K562 (cell line): Measurements from ENCODE around the gene KCNAB2. TPM values are rescaled to one million over a fixed set of nuclear protein-coding genes. Genes with fewer than 3 reads are reported as not detected.

ENCODE experiments used
- ATAC-seq: fragments of 200-7000 bp; cut with Tn5 transposase; 3 replicates; pipeline ENCODE4 v1.9.1; 2020; ENCODE audit warnings: moderate library complexity
- BruUV-seq: library from RNA; stranded (reverse); fragments of 400-500 nt; replicated peaks from 2 replicates; lab custom pipeline; 2021; lab: Mats Ljungman, UMichigan
- CTCF ChIA-PET: fragments of 300-600 bp; formaldehyde crosslinking; extraction: SDS; loops from one replicate; lab custom pipeline; 2021; ENCODE audit warnings: low intra/inter-chr PET ratio; lab: Yijun Ruan, JAX
- POLR2A ChIA-PET: fragments of 300-600, 350-650 bp; sonication (Branson Sonifier 250); formaldehyde crosslinking; extraction: SDS; loops from one replicate; lab custom pipeline; 2021; ENCODE audit warnings: antibody characterized with exemption, inconsistent platforms; lab: Yijun Ruan, JAX
- DNase-seq, 4 experiments: peaks; one replicate each; pipeline versions ENCODE4 v3.0.0 to v3.0.0-alpha.2; 2011 to 2018; ENCODE audit warnings: low spot score in 3 of 4, mixed read lengths in 3 of 4; ENCODE audit errors: extremely low read depth in 1 of 4
- FAIRE-seq: peaks from 2 replicates; lab custom pipeline; 2011; peaks lifted over from hg19 to GRCh38; lab: Jason Lieb, UNC
- H2AFZ ChIP-seq: 2 replicates; pipeline ENCODE4 v1.6.0; 2011; ENCODE audit warnings: low read depth, low read length, control low read depth, inconsistent platforms
- H3K27ac ChIP-seq: fragments of 200-600 bp; 3 replicates; pipeline ENCODE4 v1.8.0; 2011; ENCODE audit warnings: low read depth, mild to moderate bottlenecking, control low read depth, inconsistent platforms, low read length, moderate library complexity, mixed read lengths; ENCODE audit errors: extremely low read depth
- H3K27me3 ChIP-seq, 2 experiments: fragments of 300-600 bp in 1 of 2; 2 replicates in 1 of 2; 3 replicates in 1 of 2; pipeline versions ENCODE4 v1.6.0 to v1.8.0; 2011; ENCODE audit warnings: inconsistent platforms in 2 of 2, low read length in 2 of 2, mild to moderate bottlenecking in 1 of 2, mixed read lengths in 1 of 2, moderate library complexity in 1 of 2; ENCODE audit not compliant: control insufficient read depth in 2 of 2, insufficient read depth in 2 of 2
- H3K36me3 ChIP-seq: fragments of 300-600 bp; 3 replicates; pipeline ENCODE4 v1.8.0; 2011; ENCODE audit warnings: mild to moderate bottlenecking, low read length, inconsistent platforms; ENCODE audit not compliant: control insufficient read depth, insufficient read depth
- H3K4me1 ChIP-seq, 2 experiments: fragments of 200-600 bp in 1 of 2; replicated peaks in 1 of 2; 2 replicates in 1 of 2; 3 replicates in 1 of 2; pipeline versions ENCODE4 v1.5.1 to v1.8.0; 2011; ENCODE audit warnings: inconsistent platforms in 2 of 2, low read length in 2 of 2, mild to moderate bottlenecking in 1 of 2, mixed read lengths in 1 of 2, moderate library complexity in 1 of 2; ENCODE audit not compliant: control insufficient read depth in 2 of 2, insufficient read depth in 2 of 2
- H3K4me2 ChIP-seq: 2 replicates; pipeline ENCODE4 v1.6.1; 2011; ENCODE audit warnings: low read length, control low read depth, inconsistent platforms, mixed read lengths; ENCODE audit not compliant: insufficient read depth
- H3K4me3 ChIP-seq: fragments of 200-600 bp; sonication (generic), shearing (Covaris generic); 2 replicates; pipeline ENCODE4 v1.5.1; 2016; ENCODE audit warnings: control low read depth, inconsistent platforms
- H3K79me2 ChIP-seq: fragments of 200-600 bp; 3 replicates; pipeline ENCODE4 v1.8.0; 2011; ENCODE audit warnings: low read length, inconsistent platforms; ENCODE audit not compliant: control insufficient read depth, insufficient read depth
- H3K9ac ChIP-seq, 2 experiments: 2 replicates each; pipeline versions ENCODE4 v1.6.0 to v1.6.1; 2011; ENCODE audit warnings: low read depth in 2 of 2, low read length in 2 of 2, control low read depth in 1 of 2, inconsistent platforms in 1 of 2, mild to moderate bottlenecking in 1 of 2, mixed read lengths in 1 of 2; ENCODE audit not compliant: insufficient read depth in 1 of 2
- H3K9me1 ChIP-seq: one replicate; pipeline ENCODE4 v1.6.0; 2011; ENCODE audit warnings: inconsistent platforms, mild to moderate bottlenecking, low read length, moderate library complexity; ENCODE audit not compliant: control insufficient read depth, insufficient read depth
- H3K9me3 ChIP-seq: replicated peaks from 2 replicates; pipeline ENCODE4 v1.5.1; 2011; ENCODE audit warnings: low read depth, low read length, inconsistent platforms; ENCODE audit not compliant: control insufficient read depth, insufficient read depth
- H4K20me1 ChIP-seq: replicated peaks from 2 replicates; pipeline ENCODE4 v1.6.1; 2011; ENCODE audit warnings: low read length, inconsistent platforms, mixed read lengths; ENCODE audit not compliant: control insufficient read depth, insufficient read depth
- KLF13 ChIP-seq: fragments of 450-650 bp; IDR thresholded peaks from 2 replicates; pipeline ENCODE4 v1.6.1; 2016; ENCODE audit warnings: missing genetic modification characterization, low read depth, mild to moderate bottlenecking, missing compliant biosample characterization, moderate library complexity, borderline replicate concordance
- MLLT1 ChIP-seq, 2 experiments: fragments of 450-650 bp; IDR thresholded peaks; 2 replicates each; pipeline ENCODE4 v1.6.1; 2016
- NBN ChIP-seq: fragments of 450-650 bp; IDR thresholded peaks from 2 replicates; pipeline ENCODE4 v1.6.1; 2016; ENCODE audit warnings: low read depth, mild to moderate bottlenecking
- NR2F6 ChIP-seq: fragments of 450-650 bp; formaldehyde crosslinking; IDR thresholded peaks from 2 replicates; pipeline ENCODE4 v1.4.0; 2020; ENCODE audit warnings: mild to moderate bottlenecking
- RCOR1 ChIP-seq, 2 experiments: IDR thresholded peaks; 2 replicates each; pipeline ENCODE4 v1.6.1; 2012; ENCODE audit warnings: low read depth in 2 of 2, low read length in 2 of 2, borderline replicate concordance in 1 of 2, improper control_type of control experiment in 1 of 2
- RHOXF2B ChIP-seq: fragments of 250-450 bp; sonication (Bioruptor Pico); conservative IDR thresholded peaks from 2 replicates; pipeline ENCODE4 v1.5.1; 2021
- SIN3A ChIP-seq, 2 experiments: fragments of 150-350 bp in 1 of 2; IDR thresholded peaks; 2 replicates each; pipeline ENCODE4 v1.6.1; 2011 to 2016; ENCODE audit warnings: borderline replicate concordance in 2 of 2, low read depth in 2 of 2, low read length in 2 of 2, mild to moderate bottlenecking in 2 of 2, moderate library complexity in 2 of 2; ENCODE audit not compliant: control insufficient read depth in 1 of 2
- TFE3 ChIP-seq: fragments of 450-650 bp; formaldehyde crosslinking; IDR thresholded peaks from 2 replicates; pipeline ENCODE4 v1.4.0; 2020; ENCODE audit warnings: mild to moderate bottlenecking, mixed read lengths
- ZFP30 ChIP-seq: fragments of 250-450 bp; sonication (Bioruptor Pico); IDR thresholded peaks from 2 replicates; pipeline ENCODE4 v1.8.0; 2022; ENCODE audit warnings: moderate library complexity, mild to moderate bottlenecking, inconsistent platforms, borderline replicate concordance
- ZFP91 ChIP-seq: sonication (generic); formaldehyde crosslinking; IDR thresholded peaks from 2 replicates; pipeline ENCODE4 v1.8.0; 2022; ENCODE audit warnings: mild to moderate bottlenecking, missing genetic modification reagents
- ZNF609 ChIP-seq: sonication (generic); formaldehyde crosslinking; IDR thresholded peaks from 2 replicates; pipeline ENCODE4 v1.8.1; 2023; ENCODE audit warnings: missing genetic modification reagents, mild to moderate bottlenecking, borderline replicate concordance
- ZZZ3 ChIP-seq: fragments of 450-650 bp; IDR thresholded peaks from 2 replicates; pipeline ENCODE4 v1.6.1; 2016; ENCODE audit warnings: antibody characterized with exemption, mild to moderate bottlenecking, moderate library complexity
- WGBS: fragments of 100-300 bp; shearing (Covaris generic); methylation state at CpG from one replicate; pipeline ENCODE4 v1.1.6; 2016; ENCODE audit warnings: low coverage, mixed read lengths; ENCODE audit not compliant: insufficient coverage; ENCODE audit errors: missing lambda C conversion rate; 5-methylcytosine and 5-hydroxymethylcytosine counted together
- in situ Hi-C: fragments of 300-500 bp; cut with MboI; formaldehyde crosslinking; loops from 4 replicates; pipeline ENCODE4 v1.15.0; 2018; ENCODE audit warnings: inconsistent platforms, mixed read lengths
- intact Hi-C: fragments of 100-400 bp; cut with micrococcal nuclease; formaldehyde crosslinking; loops from 2 replicates; pipeline ENCODE4 v1.14.2; 2022
- polyA plus RNA-seq, 8 experiments: library from polyadenylated mRNA; depleted of rRNA in 4 of 8; stranded (reverse) in 5 of 8; unstranded in 3 of 8; fragments of >200 nt; fragmentation: Nextera tagmentation in 2 of 8; fragmentation: Illumina TruSeq in 1 of 8; extraction: Ambion mirVana in 2 of 8; extraction: Trizol in 1 of 8; gene quantifications; 2 replicates each; pipeline versions ENCODE4 v1.2.1 to v1.2.3, GENCODE V29; 2011 to 2014; ENCODE audit warnings: inconsistent platforms in 1 of 8, missing spikeins in 1 of 8
- total RNA-seq, 7 experiments: library from RNA; depleted of rRNA in 6 of 7; stranded (reverse); fragments of >200 nt in 6 of 7; fragmentation: Illumina TruSeq in 2 of 7; extraction: Trizol in 2 of 7; gene quantifications; 2 replicates each; pipeline versions ENCODE4 v1.2.1 to v1.2.3, GENCODE V29; 2011 to 2021; ENCODE audit warnings: low replicate concordance in 1 of 7

The KCNAB2 gene
- total and polyA plus RNA-seq, 9 of the 15 experiments (the other 6 are each of a cell fraction or from before 2014, with no cell fraction given) = 1.8 to 15.8 (median 7.1) TPM

- peaks cover 7% of the 10 kb centered on the region; the same call in 1 of the 2 replicates for H3K9me3 ChIP-seq
- no peak overlapping the region for H3K4me3 ChIP-seq
- intact Hi-C loops = no loop called here
- ATAC-seq = no peak
- H3K9ac ChIP-seq = no peak overlapping the region
- TF ChIP-seq ZZZ3 (no peak), SIN3A (IDR thresholded peaks at IDR 0.05; ENCODE audit: borderline replicate concordance in 2 of 2, control insufficient read depth in 1 of 2, low read depth in 2 of 2, low read length in 2 of 2) (no peak), KLF13 (no peak), ZFP91 (CRISPR knock-in tag) (no peak), MLLT1 (IDR thresholded peaks at IDR 0.05) (no peak), RCOR1 (IDR thresholded peaks at IDR 0.05; ENCODE audit: borderline replicate concordance in 1 of 2, low read depth in 2 of 2, low read length in 2 of 2) (no peak), ZFP30 (CRISPR knock-in tag) (no peak), TFE3 (no peak), RHOXF2B (no peak), NBN (no peak), ZNF609 (CRISPR knock-in tag) (no peak), NR2F6 (CRISPR knock-in tag) (no peak)
- TF ChIP-seq, all 486 proteins: peak for 0
- Histone ChIP-seq H2AFZ (no peak overlapping the region), H3K9me1 (peaks cover 3% of the 10 kb centered on the region), H3K79me2 (no peaks in the 10 kb centered on the region), H4K20me1 (peaks cover 10% of the 10 kb centered on the region), H3K27ac (no peak overlapping the region), H3K4me1 (peaks cover 0 to 42% of the 10 kb centered on the region in 2 experiments; a peak in 3 of 5 replicates), H3K27me3 (peaks cover 34 to 76% of the 10 kb centered on the region in 2 experiments), H3K4me2 (no peak overlapping the region), H3K36me3 (no peaks in the 10 kb centered on the region)
- 5% methylated on average over 11 of the region's 11 CpGs for WGBS
- ChIA-PET CTCF (interaction anchor here (0.6 kb wide), 1 partner anchor 185 kb away, joined by 5 read pairs; no protein-coding TSS in a partner anchor), POLR2A (no interaction called here)
- DNase-seq (no peak), FAIRE-seq (no peak)
- in situ Hi-C loops = no loop called here
- no TSS peak for BruUV-seq
Measured at GRCh38 chr1:6130036-6130435, 84.3 kb downstream of the KCNAB2 start.
